GM23248 (cell line): ENCODE results near the gene LPP. TPM values are rescaled to one million over a fixed set of nuclear protein-coding genes. Genes with fewer than 3 reads are reported as not detected.

ENCODE experiments used
- DNase-seq: peaks from one replicate; pipeline ENCODE4 v3.0.0-alpha.2; 2015
- H2AFZ ChIP-seq: fragments of 200-600 bp; sonication (generic); 2 replicates; pipeline ENCODE4 v1.6.1; 2016; ENCODE audit warnings: antibody characterized with exemption
- H3F3A ChIP-seq: fragments of 200-600 bp; sonication (generic); 2 replicates; pipeline ENCODE4 v1.6.1; 2016; ENCODE audit warnings: mild to moderate bottlenecking, antibody characterized with exemption, mixed run types; ENCODE audit not compliant: insufficient read depth
- H3K27ac ChIP-seq: fragments of 200-600 bp; sonication (generic); 2 replicates; pipeline ENCODE4 v1.5.1; 2016; ENCODE audit warnings: mild to moderate bottlenecking
- H3K27me3 ChIP-seq: fragments of 200-600 bp; sonication (generic); replicated peaks from 2 replicates; pipeline ENCODE4 v1.6.1; 2016; ENCODE audit warnings: mild to moderate bottlenecking; ENCODE audit not compliant: insufficient read depth
- H3K36me3 ChIP-seq: fragments of 200-600 bp; sonication (generic); 2 replicates; pipeline ENCODE4 v1.6.1; 2016; ENCODE audit warnings: low read depth, mild to moderate bottlenecking
- H3K4me1 ChIP-seq: fragments of 200-600 bp; sonication (generic); 2 replicates; pipeline ENCODE4 v1.6.1; 2016; ENCODE audit warnings: mild to moderate bottlenecking; ENCODE audit not compliant: insufficient read depth
- H3K4me2 ChIP-seq: fragments of 200-600 bp; sonication (generic); one replicate; pipeline ENCODE4 v1.6.1; 2016; ENCODE audit warnings: mild to moderate bottlenecking; ENCODE audit not compliant: unreplicated experiment
- H3K4me3 ChIP-seq: fragments of 200-600 bp; sonication (generic); 2 replicates; pipeline ENCODE4 v1.5.1; 2016; ENCODE audit warnings: mild to moderate bottlenecking
- H3K79me2 ChIP-seq: fragments of 200-600 bp; sonication (generic); 2 replicates; pipeline ENCODE4 v1.6.1; 2016; ENCODE audit warnings: mild to moderate bottlenecking; ENCODE audit not compliant: insufficient read depth
- H3K9ac ChIP-seq: fragments of 200-600 bp; sonication (generic); 2 replicates; pipeline ENCODE4 v1.6.1; 2016; ENCODE audit warnings: mild to moderate bottlenecking
- H3K9me2 ChIP-seq: fragments of 200-600 bp; sonication (generic); 2 replicates; pipeline ENCODE4 v1.6.1; 2016; ENCODE audit warnings: mixed run types, mild to moderate bottlenecking, moderate library complexity; ENCODE audit not compliant: insufficient read depth
- H3K9me3 ChIP-seq: fragments of 200-600 bp; sonication (generic); one replicate; pipeline ENCODE4 v1.6.1; 2017; ENCODE audit warnings: low read depth
- H4K20me1 ChIP-seq: fragments of 200-600 bp; sonication (generic); 2 replicates; pipeline ENCODE4 v1.6.0; 2016; ENCODE audit not compliant: insufficient read depth
- EZH2 ChIP-seq: fragments of 200-600 bp; sonication (generic); IDR thresholded peaks from 2 replicates; pipeline ENCODE4 v1.6.1; 2018; ENCODE audit warnings: antibody characterized with exemption, mild to moderate bottlenecking; ENCODE audit not compliant: insufficient read depth, poor library complexity, severe bottlenecking
- EZH2phosphoT487 ChIP-seq: fragments of 200-600 bp; sonication (generic); IDR thresholded peaks from 2 replicates; pipeline ENCODE4 v1.6.1; 2018; ENCODE audit warnings: antibody characterized with exemption, moderate library complexity, mild to moderate bottlenecking, low read depth; ENCODE audit not compliant: insufficient read depth
- WGBS, 2 experiments: methylation state at CpG; one replicate each; pipeline ENCODE4 v1.1.6; 2015 to 2017; ENCODE audit warnings: low lambda C conversion rate in 2 of 2, low coverage in 1 of 2; ENCODE audit errors: missing lambda C conversion rate in 2 of 2; 5-methylcytosine and 5-hydroxymethylcytosine counted together
- in situ Hi-C: fragments of 300-500 bp; cut with MboI; formaldehyde crosslinking; loops from 2 replicates; pipeline ENCODE4 v1.15.0; 2020
- polyA plus RNA-seq: library from polyadenylated mRNA; unstranded; fragments of >200 nt; fragmentation: Nextera tagmentation; extraction: Ambion mirVana; gene quantifications from 2 replicates; pipeline ENCODE4 v1.2.1, GENCODE V29; 2016
- total RNA-seq: library from RNA; depleted of rRNA; stranded (reverse); fragments of >200 nt; shearing (Covaris generic); gene quantifications from 2 replicates; pipeline ENCODE4 v1.2.3, GENCODE V29; 2014

LPP gene
- total and polyA plus RNA-seq, 2 experiments from 2014 or later: 42.8 to 61.7 TPM

GRCh38 chr3:188752850-188753249 lies 598.9 kb downstream of the LPP start:
- WGBS, 2 experiments: 100% methylated on average over 1 of the region's 1 CpG
- in situ Hi-C loops: no loop called here

GRCh38 chr3:188754267-188754666 lies 600.3 kb downstream of the LPP start:
- Histone ChIP-seq H3K9me2 (no peaks in the 10 kb centered on the region), H3K27ac (no peak overlapping the region), H3K4me1 (no peaks in the 10 kb centered on the region), H3K27me3 (no peaks in the 10 kb centered on the region), H2AFZ (no peak overlapping the region), H3K79me2 (0 out of 2 replicates have a peak, but pooled peaks cover 6% of the 10 kb centered on the region), H4K20me1 (no peaks in the 10 kb centered on the region), H3K9ac (no peak overlapping the region), H3F3A (peaks cover 8% of the 10 kb centered on the region), H3K4me3 (no peak overlapping the region), H3K36me3 (no peaks in the 10 kb centered on the region), H3K9me3 (no peaks in the 10 kb centered on the region), H3K4me2 (no peak overlapping the region)
- TF ChIP-seq EZH2phosphoT487: no peak
- TF ChIP-seq EZH2: no peak
- in situ Hi-C loops: no loop called here
- DNase-seq: no peak
- WGBS, 2 experiments: 88 to 94% methylated on average over 5 of the region's 5 CpGs

More at GRCh38 chr3:188752850-188753249, 598.9 kb downstream of the LPP start:
- Histone ChIP-seq H3K79me2 (0 out of 2 replicates have a peak, but pooled peaks cover 6% of the 10 kb centered on the region), H3K9me2 (no peaks in the 10 kb centered on the region), H3K27me3 (no peaks in the 10 kb centered on the region), H3K9ac (no peak overlapping the region), H3K4me2 (no peak overlapping the region), H3F3A (peaks cover 8% of the 10 kb centered on the region), H2AFZ (no peak overlapping the region), H3K4me1 (no peaks in the 10 kb centered on the region), H4K20me1 (no peaks in the 10 kb centered on the region), H3K9me3 (no peaks in the 10 kb centered on the region), H3K27ac (no peak overlapping the region), H3K36me3 (no peaks in the 10 kb centered on the region), H3K4me3 (no peak overlapping the region)
- TF ChIP-seq EZH2 (no peak), EZH2phosphoT487 (no peak)
- no peak for DNase-seq

GRCh38 chr3:188756241-188756640 lies 602.3 kb downstream of the LPP start:
- in situ Hi-C loops: no loop called here
- H3F3A ChIP-seq: peaks cover 8% of the 10 kb centered on the region
- H3K4me3 ChIP-seq: no peak overlapping the region

GRCh38 chr3:188759336-188760005 lies 605.5 kb downstream of the LPP start:
- in situ Hi-C loops: no loop called here
- DNase-seq: no peak
- Histone ChIP-seq H3K4me1 (no peaks in the 10 kb centered on the region), H3K4me3 (no peak overlapping the region), H3K27me3 (no peaks in the 10 kb centered on the region), H3K79me2 (no peaks in the 10 kb centered on the region), H3K27ac (no peak overlapping the region), H3F3A (no peaks in the 10 kb centered on the region), H2AFZ (no peak overlapping the region), H3K9me3 (no peaks in the 10 kb centered on the region), H3K9me2 (no peaks in the 10 kb centered on the region), H3K9ac (no peak overlapping the region), H3K36me3 (0 out of 2 replicates have a peak, but pooled peaks cover 3% of the 10 kb centered on the region), H3K4me2 (no peak overlapping the region), H4K20me1 (no peaks in the 10 kb centered on the region)
- 95 to 98% methylated on average over 5 of the region's 5 CpGs for WGBS, 2 experiments
- TF ChIP-seq EZH2phosphoT487 (no peak), EZH2 (no peak)

More at GRCh38 chr3:188756241-188756640, 602.3 kb downstream of the LPP start:
- Histone ChIP-seq H3K27ac (no peak overlapping the region), H3K4me1 (no peaks in the 10 kb centered on the region), H3K9ac (no peak overlapping the region), H4K20me1 (no peaks in the 10 kb centered on the region), H2AFZ (no peak overlapping the region), H3K79me2 (no peaks in the 10 kb centered on the region), H3K27me3 (no peaks in the 10 kb centered on the region), H3K4me2 (no peak overlapping the region), H3K36me3 (no peaks in the 10 kb centered on the region), H3K9me2 (no peaks in the 10 kb centered on the region), H3K9me3 (no peaks in the 10 kb centered on the region)
- no peak for TF ChIP-seq EZH2phosphoT487
- TF ChIP-seq EZH2: no peak
- WGBS, 2 experiments: 96 to 98% methylated on average over 3 of the region's 3 CpGs
- no peak for DNase-seq
